Glutamatergic neuron (in vitro differentiated cells): ENCODE data around the gene JAZF1. TPM values are rescaled to one million over a fixed set of nuclear protein-coding genes. Genes with fewer than 3 reads are reported as not detected.

ENCODE experiments used
- DNase-seq: peaks from one replicate; pipeline ENCODE4 v3.0.0; 2022
- H3K27ac Mint-ChIP-seq: one replicate; pipeline ENCODE4 v1.8.0; 2020; ENCODE audit warnings: mild to moderate bottlenecking, mixed read lengths, inconsistent platforms; ENCODE audit not compliant: unreplicated experiment
- H3K27me3 Mint-ChIP-seq: one replicate; pipeline ENCODE4 v1.8.0; 2020; ENCODE audit warnings: mild to moderate bottlenecking, moderate library complexity, mixed read lengths, inconsistent platforms; ENCODE audit not compliant: unreplicated experiment
- H3K36me3 Mint-ChIP-seq: one replicate; pipeline ENCODE4 v1.8.0; 2020; ENCODE audit warnings: mild to moderate bottlenecking, mixed read lengths, inconsistent platforms; ENCODE audit not compliant: unreplicated experiment
- H3K4me1 Mint-ChIP-seq: one replicate; pipeline ENCODE4 v1.8.0; 2020; ENCODE audit warnings: mild to moderate bottlenecking, low read depth, mixed read lengths, inconsistent platforms; ENCODE audit not compliant: unreplicated experiment
- H3K4me3 Mint-ChIP-seq: one replicate; pipeline ENCODE4 v1.8.0; 2020; ENCODE audit warnings: mild to moderate bottlenecking, mixed read lengths, inconsistent platforms; ENCODE audit not compliant: unreplicated experiment
- H3K9me3 Mint-ChIP-seq: one replicate; pipeline ENCODE4 v1.8.0; 2020; ENCODE audit warnings: mild to moderate bottlenecking, moderate library complexity, mixed read lengths, inconsistent platforms; ENCODE audit not compliant: unreplicated experiment
- total RNA-seq: library from RNA; stranded (reverse); fragmentation: NEBNext Ultra II Directional; extraction: Animal tissue kit (Norgen Biotek cat#: 25700); gene quantifications from one replicate; pipeline ENCODE4 v1.2.1, GENCODE V29; 2021; ENCODE audit not compliant: unreplicated experiment
- TF ChIP-seq, protein P1 (sequence below): fragments of 200-600 bp; sonication (generic); IDR thresholded peaks from one replicate; pipeline ENCODE4 v1.5.0; 2021; ENCODE audit not compliant: partially characterized antibody, unreplicated experiment

JAZF1 gene
- total RNA-seq, 1 donor from 2014 or later: 14.1 TPM

GRCh38 chr7:28128608-28129007 lies 52.0 kb downstream of the JAZF1 start:
- TF ChIP-seq, protein P1, sequence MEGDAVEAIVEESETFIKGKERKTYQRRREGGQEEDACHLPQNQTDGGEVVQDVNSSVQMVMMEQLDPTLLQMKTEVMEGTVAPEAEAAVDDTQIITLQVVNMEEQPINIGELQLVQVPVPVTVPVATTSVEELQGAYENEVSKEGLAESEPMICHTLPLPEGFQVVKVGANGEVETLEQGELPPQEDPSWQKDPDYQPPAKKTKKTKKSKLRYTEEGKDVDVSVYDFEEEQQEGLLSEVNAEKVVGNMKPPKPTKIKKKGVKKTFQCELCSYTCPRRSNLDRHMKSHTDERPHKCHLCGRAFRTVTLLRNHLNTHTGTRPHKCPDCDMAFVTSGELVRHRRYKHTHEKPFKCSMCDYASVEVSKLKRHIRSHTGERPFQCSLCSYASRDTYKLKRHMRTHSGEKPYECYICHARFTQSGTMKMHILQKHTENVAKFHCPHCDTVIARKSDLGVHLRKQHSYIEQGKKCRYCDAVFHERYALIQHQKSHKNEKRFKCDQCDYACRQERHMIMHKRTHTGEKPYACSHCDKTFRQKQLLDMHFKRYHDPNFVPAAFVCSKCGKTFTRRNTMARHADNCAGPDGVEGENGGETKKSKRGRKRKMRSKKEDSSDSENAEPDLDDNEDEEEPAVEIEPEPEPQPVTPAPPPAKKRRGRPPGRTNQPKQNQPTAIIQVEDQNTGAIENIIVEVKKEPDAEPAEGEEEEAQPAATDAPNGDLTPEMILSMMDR: no peak
- no peaks in the 10 kb centered on the region for H3K36me3 Mint-ChIP-seq
- H3K4me3 Mint-ChIP-seq: no peak overlapping the region
- no peaks in the 10 kb centered on the region for H3K9me3 Mint-ChIP-seq
- no peak for DNase-seq
- H3K4me1 Mint-ChIP-seq: peaks cover 8% of the 10 kb centered on the region
- no peaks in the 10 kb centered on the region for H3K27me3 Mint-ChIP-seq
- H3K27ac Mint-ChIP-seq: no peak overlapping the region

DNA sequence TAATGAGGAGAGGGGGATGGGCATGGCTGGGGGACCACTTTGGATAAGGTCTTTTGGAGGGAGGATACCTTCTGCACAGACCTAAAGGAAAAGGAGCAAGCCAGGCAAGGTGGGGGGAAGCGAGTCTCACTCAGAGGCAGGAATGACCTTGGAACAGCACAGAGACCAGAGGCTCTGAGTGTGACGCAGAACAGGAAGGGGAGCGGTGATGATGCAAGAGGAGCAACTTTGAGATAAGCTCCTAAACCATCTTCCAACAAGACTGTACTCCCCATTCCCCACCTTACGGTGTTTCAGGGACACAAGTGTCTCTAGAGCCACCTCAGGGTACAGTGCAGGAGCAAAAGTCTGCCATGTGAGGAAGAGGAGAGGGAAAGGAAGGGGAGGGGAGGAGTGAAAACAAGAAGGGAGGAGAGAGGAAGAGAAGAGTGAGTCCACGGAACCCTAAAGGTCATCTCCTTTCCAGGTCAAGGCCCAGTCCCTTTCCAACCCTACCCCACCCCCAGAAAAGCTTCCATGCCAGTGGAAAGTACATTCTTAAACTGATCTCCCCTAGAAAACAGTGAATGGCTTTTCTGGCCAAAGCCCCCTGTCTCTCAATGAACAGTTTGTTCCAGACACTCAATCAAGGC lies 54.1 kb downstream of the JAZF1 start:
- no peaks in the 10 kb centered on the region for H3K36me3 Mint-ChIP-seq
- no peak overlapping the region for H3K4me3 Mint-ChIP-seq
- TF ChIP-seq, protein P1: no peak
- H3K27me3 Mint-ChIP-seq: no peaks in the 10 kb centered on the region
- no peaks in the 10 kb centered on the region for H3K9me3 Mint-ChIP-seq
- no peak for DNase-seq
- no peaks in the 10 kb centered on the region for H3K4me1 Mint-ChIP-seq
- no peak overlapping the region for H3K27ac Mint-ChIP-seq

DNA sequence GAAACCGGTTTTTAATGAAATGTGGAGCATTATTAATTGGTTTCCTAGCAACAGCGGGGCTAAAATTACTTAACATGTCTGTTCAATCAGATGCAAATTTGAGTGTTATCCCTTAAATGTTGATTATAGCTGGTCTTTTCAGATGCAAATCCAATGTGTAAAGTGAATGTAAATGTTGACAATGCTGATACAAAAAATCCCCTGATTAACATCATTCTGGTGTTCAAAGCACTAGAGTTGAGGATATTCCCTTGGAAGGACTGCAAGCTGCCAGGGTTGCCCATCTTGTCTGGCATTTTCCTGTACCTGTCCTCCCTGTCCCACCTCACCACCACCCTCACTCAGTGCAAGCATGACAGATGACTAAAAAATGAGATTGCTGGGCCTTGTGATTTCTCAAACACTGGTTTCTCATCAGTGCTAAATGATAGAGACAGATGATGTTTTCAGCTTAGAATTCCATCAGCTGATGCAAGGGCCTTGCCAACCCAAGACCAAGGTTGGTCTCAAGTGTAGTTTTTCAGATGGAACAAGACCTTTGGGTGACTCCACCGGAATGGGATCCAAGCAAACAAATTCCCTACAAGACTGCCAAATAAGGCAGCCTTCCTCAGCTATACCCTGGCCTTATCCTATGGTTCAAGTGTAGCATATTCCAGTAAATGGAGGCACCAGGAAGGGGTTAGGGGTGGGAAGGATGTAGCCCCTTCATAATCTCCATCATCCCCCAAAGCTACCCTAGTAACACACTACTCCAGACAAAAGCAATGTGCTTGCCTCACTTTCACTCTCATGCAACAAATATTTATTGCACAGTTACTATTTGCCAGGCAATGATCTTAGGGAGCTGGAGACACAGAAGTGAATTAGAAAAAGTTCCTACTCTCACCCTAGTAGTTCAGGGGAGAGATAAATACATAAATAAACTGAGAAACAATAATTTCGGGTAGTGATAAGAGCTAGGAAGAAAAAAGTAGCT lies 54.9 kb downstream of the JAZF1 start:
- no peaks in the 10 kb centered on the region for H3K27me3 Mint-ChIP-seq
- no peaks in the 10 kb centered on the region for H3K9me3 Mint-ChIP-seq
- H3K4me3 Mint-ChIP-seq: no peak overlapping the region
- TF ChIP-seq, protein P1: no peak
- DNase-seq: no peak
- H3K4me1 Mint-ChIP-seq: no peaks in the 10 kb centered on the region
- no peak overlapping the region for H3K27ac Mint-ChIP-seq
- H3K36me3 Mint-ChIP-seq: no peaks in the 10 kb centered on the region

DNA sequence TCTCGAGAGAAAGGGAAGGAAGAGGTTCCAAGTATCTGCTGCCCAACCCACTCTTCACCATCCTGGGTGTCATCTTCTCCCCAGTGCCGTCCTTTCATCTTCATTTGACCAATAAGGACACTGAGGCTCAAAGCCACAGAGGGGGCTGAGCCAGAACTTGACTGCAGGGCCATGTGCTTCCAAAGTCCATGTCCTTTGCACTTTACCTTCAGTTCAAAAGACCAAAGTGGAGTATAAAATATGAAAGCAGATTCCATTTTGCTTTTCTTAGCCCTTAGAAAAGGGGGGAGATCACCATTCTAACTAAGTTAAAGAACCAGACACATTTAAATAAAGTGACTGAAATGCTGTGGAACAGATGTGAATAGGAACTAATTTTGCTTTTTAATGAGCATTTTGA lies 56.2 kb downstream of the JAZF1 start:
- DNase-seq: no peak
- Mint-ChIP-seq H3K36me3 (no peaks in the 10 kb centered on the region), H3K9me3 (no peaks in the 10 kb centered on the region), H3K4me3 (no peak overlapping the region), H3K27ac (no peak overlapping the region), H3K27me3 (no peaks in the 10 kb centered on the region), H3K4me1 (no peaks in the 10 kb centered on the region)
- TF ChIP-seq, protein P1: no peak

- no peaks in the 10 kb centered on the region for H3K9me3 Mint-ChIP-seq
- no peak for DNase-seq
- TF ChIP-seq, protein P1: no peak
- H3K27me3 Mint-ChIP-seq: no peaks in the 10 kb centered on the region
- no peaks in the 10 kb centered on the region for H3K4me1 Mint-ChIP-seq
- no peaks in the 10 kb centered on the region for H3K36me3 Mint-ChIP-seq
- no peak overlapping the region for H3K27ac Mint-ChIP-seq
- H3K4me3 Mint-ChIP-seq: no peak overlapping the region
These were observed 56.8 kb downstream of the JAZF1 start for GRCh38 chr7:28123752-28124151.
